HCT116 (cell line): Measurements from ENCODE around the gene VANGL2. TPM values are rescaled to one million over a fixed set of nuclear protein-coding genes. Genes with fewer than 3 reads are reported as not detected.

Experiments
- ATAC-seq: fragments of 200-7000 bp; cut with Tn5 transposase; 2 replicates; pipeline ENCODE4 v1.9.1; 2020; ENCODE audit warnings: mild to moderate bottlenecking, moderate library complexity
- BruUV-seq: library from RNA; stranded (reverse); fragments of 400-500 nt; replicated peaks from 2 replicates; lab custom pipeline; 2021; lab: Mats Ljungman, UMichigan
- CTCF ChIA-PET: fragments of 300-600 bp; sonication (Branson Sonifier 250); formaldehyde crosslinking; loops from one replicate; lab custom pipeline; 2021; ENCODE audit warnings: antibody characterized with exemption; lab: Charles Lee
- POLR2A ChIA-PET: fragments of 300-600, 350-600 bp; sonication (Branson Sonifier 250); formaldehyde crosslinking; loops from one replicate; lab custom pipeline; 2021; ENCODE audit warnings: antibody characterized with exemption; lab: Charles Lee
- RAD21 ChIA-PET, 2 experiments: fragments of 300-600 bp; sonication (Branson Sonifier 250); formaldehyde crosslinking; loops; one replicate each; lab custom pipeline; 2023; ENCODE audit warnings: low total read pairs in 2 of 2; ENCODE audit not compliant: uncharacterized antibody in 2 of 2, unreplicated experiment in 2 of 2, low non-redundant PET in 1 of 2; lab: Charles Lee
- DNase-seq: peaks from one replicate; pipeline ENCODE4 v3.0.0-alpha.2; 2010; ENCODE audit warnings: low read depth, low spot score
- H2AFZ ChIP-seq: fragments of 200-600 bp; shearing (Covaris generic), sonication (generic); 2 replicates; pipeline ENCODE4 v1.6.1; 2017; ENCODE audit warnings: low read depth, mixed run types, mixed read lengths, antibody characterized with exemption, low read length; ENCODE audit not compliant: poor library complexity, severe bottlenecking
- H3K27ac ChIP-seq: 2 replicates; pipeline ENCODE4 v1.5.1; 2012; ENCODE audit warnings: low read depth, low read length
- H3K27me3 ChIP-seq: fragments of 200-600 bp; sonication (generic); 2 replicates; pipeline ENCODE4 v1.6.1; 2016; ENCODE audit warnings: mixed run types, low read length, mixed read lengths; ENCODE audit not compliant: insufficient read depth
- H3K36me3 ChIP-seq, 2 experiments: fragments of 200-500 bp in 1 of 2; fragments of 200-600 bp in 1 of 2; sonication (Bioruptor generic) in 1 of 2; sonication (generic) in 1 of 2; 2 replicates each; pipeline versions ENCODE4 v1.5.1 to v1.6.1; 2014 to 2016; ENCODE audit warnings: low read length in 2 of 2, inconsistent platforms in 1 of 2, mixed read lengths in 1 of 2, mixed run types in 1 of 2; ENCODE audit not compliant: insufficient read depth in 2 of 2, control insufficient read depth in 1 of 2
- H3K4me1 ChIP-seq, 2 experiments: fragments of 200-600 bp in 1 of 2; sonication (generic) in 1 of 2; 2 replicates each; pipeline versions ENCODE4 v1.5.1 to v1.6.1; 2012 to 2017; ENCODE audit warnings: low read length in 2 of 2, inconsistent platforms in 1 of 2, mild to moderate bottlenecking in 1 of 2, mixed read lengths in 1 of 2, mixed run types in 1 of 2, moderate library complexity in 1 of 2; ENCODE audit not compliant: insufficient read depth in 2 of 2, control insufficient read depth in 1 of 2
- H3K4me2 ChIP-seq: fragments of 200-600 bp; sonication (generic); 2 replicates; pipeline ENCODE4 v1.6.1; 2017; ENCODE audit warnings: mixed run types, low read length, mixed read lengths
- H3K4me3 ChIP-seq, 2 experiments: fragments of 200-600 bp in 1 of 2; sonication (generic) in 1 of 2; replicated peaks in 1 of 2; 2 replicates each; pipeline ENCODE4 v1.5.1; 2011 to 2016; ENCODE audit warnings: low read length in 2 of 2, control low read depth in 1 of 2, low read depth in 1 of 2, mild to moderate bottlenecking in 1 of 2, mixed read lengths in 1 of 2, mixed run types in 1 of 2
- H3K79me2 ChIP-seq: fragments of 200-600 bp; sonication (generic); 2 replicates; pipeline ENCODE4 v1.6.1; 2017; ENCODE audit warnings: mild to moderate bottlenecking, mixed run types, low read length, moderate library complexity, mixed read lengths; ENCODE audit not compliant: insufficient read depth
- H3K9ac ChIP-seq: fragments of 200-600 bp; sonication (generic); 2 replicates; pipeline ENCODE4 v1.6.1; 2016; ENCODE audit warnings: low read length, mixed read lengths
- H3K9me2 ChIP-seq: fragments of 200-600 bp; sonication (generic), shearing (Covaris generic); 2 replicates; pipeline ENCODE4 v1.6.1; 2017; ENCODE audit warnings: mixed run types, mild to moderate bottlenecking, moderate library complexity; ENCODE audit not compliant: insufficient read depth
- H3K9me3 ChIP-seq, 2 experiments: fragments of 200-500 bp in 1 of 2; fragments of 200-600 bp in 1 of 2; sonication (Bioruptor generic) in 1 of 2; sonication (generic) in 1 of 2; 2 replicates each; pipeline ENCODE4 v1.6.1; 2014 to 2017; ENCODE audit warnings: low read length in 2 of 2, mixed read lengths in 2 of 2, inconsistent platforms in 1 of 2, low read depth in 1 of 2, mild to moderate bottlenecking in 1 of 2, mixed run types in 1 of 2, moderate library complexity in 1 of 2; ENCODE audit not compliant: control insufficient read depth in 1 of 2, insufficient read depth in 1 of 2
- H4K20me1 ChIP-seq: fragments of 200-600 bp; sonication (generic), shearing (Covaris generic); 2 replicates; pipeline ENCODE4 v1.6.1; 2017; ENCODE audit warnings: mixed run types, mild to moderate bottlenecking, moderate library complexity; ENCODE audit not compliant: insufficient read depth
- CBX3 ChIP-seq: IDR thresholded peaks from 2 replicates; pipeline ENCODE4 v1.6.1; 2012; ENCODE audit warnings: low read depth
- CEBPB ChIP-seq: IDR thresholded peaks from 2 replicates; pipeline ENCODE4 v1.6.1; 2012; ENCODE audit warnings: low read depth
- CTCF ChIP-seq, 3 experiments: fragments of 200-600 bp in 1 of 3; sonication (generic) in 1 of 3; IDR thresholded peaks in 2 of 3; conservative IDR thresholded peaks in 1 of 3; 2 replicates each; pipeline ENCODE4 v1.5.1; 2012 to 2017; ENCODE audit warnings: low read depth in 2 of 3, low read length in 2 of 3, antibody characterized with exemption in 1 of 3, borderline replicate concordance in 1 of 3, control low read depth in 1 of 3, mild to moderate bottlenecking in 1 of 3, mixed read lengths in 1 of 3, mixed run types in 1 of 3, moderate library complexity in 1 of 3; ENCODE audit not compliant: insufficient read depth in 1 of 3
- EGR1 ChIP-seq: IDR thresholded peaks from 2 replicates; pipeline ENCODE4 v1.6.1; 2012; ENCODE audit warnings: low read depth
- ELF1 ChIP-seq: IDR thresholded peaks from 2 replicates; pipeline ENCODE4 v1.6.1; 2012; ENCODE audit warnings: low read depth, borderline replicate concordance
- EZH2 ChIP-seq: fragments of 200-600 bp; sonication (generic); IDR thresholded peaks from 2 replicates; pipeline ENCODE4 v1.6.1; 2017; ENCODE audit warnings: antibody characterized with exemption, mixed run types
- FOSL1 ChIP-seq: IDR thresholded peaks from 2 replicates; pipeline ENCODE4 v1.6.1; 2012; ENCODE audit warnings: low read depth
- JUND ChIP-seq: IDR thresholded peaks from 2 replicates; pipeline ENCODE4 v1.6.1; 2012
- MAX ChIP-seq: IDR thresholded peaks from 2 replicates; pipeline ENCODE4 v1.6.1; 2012
- POLR2AphosphoS5 ChIP-seq: IDR thresholded peaks from 2 replicates; pipeline ENCODE4 v1.6.1; 2011; ENCODE audit warnings: mild to moderate bottlenecking, low read depth, low read length, moderate library complexity
- RAD21 ChIP-seq: IDR thresholded peaks from 2 replicates; pipeline ENCODE4 v1.6.1; 2012; ENCODE audit warnings: low read depth, mild to moderate bottlenecking
- REST ChIP-seq: IDR thresholded peaks from 2 replicates; pipeline ENCODE4 v1.6.1; 2012; ENCODE audit warnings: low read depth
- SIN3A ChIP-seq: IDR thresholded peaks from 2 replicates; pipeline ENCODE4 v1.6.1; 2012; ENCODE audit warnings: low read depth
- SP1 ChIP-seq: IDR thresholded peaks from 2 replicates; pipeline ENCODE4 v1.6.1; 2012; ENCODE audit warnings: low read depth
- SRF ChIP-seq: IDR thresholded peaks from 2 replicates; pipeline ENCODE4 v1.6.1; 2012; ENCODE audit warnings: low read depth
- TCF7L2 ChIP-seq: IDR thresholded peaks from 2 replicates; pipeline ENCODE4 v1.7.0; 2011; ENCODE audit warnings: borderline replicate concordance, inconsistent platforms; ENCODE audit not compliant: insufficient read depth, insufficient read length; ENCODE audit errors: extremely low read depth
- YY1 ChIP-seq: IDR thresholded peaks from 2 replicates; pipeline ENCODE4 v1.6.1; 2011; ENCODE audit warnings: low read length, low read depth, moderate library complexity, mild to moderate bottlenecking; ENCODE audit not compliant: insufficient replicate concordance; ENCODE audit errors: extremely low read depth
- ZBTB33 ChIP-seq: IDR thresholded peaks from 2 replicates; pipeline ENCODE4 v1.6.1; 2011; ENCODE audit warnings: mild to moderate bottlenecking, low read length, moderate library complexity; ENCODE audit not compliant: insufficient replicate concordance; ENCODE audit errors: extremely low read depth
- ZFX ChIP-seq: fragments of 450-650 bp; IDR thresholded peaks from 2 replicates; pipeline ENCODE4 v1.6.1; 2017
- ZNF274 ChIP-seq: fragments of 200-500 bp; sonication (Bioruptor generic); IDR thresholded peaks from 2 replicates; pipeline ENCODE4 v1.6.1; 2014; ENCODE audit warnings: mild to moderate bottlenecking, low read depth, low read length, inconsistent platforms
- intact Hi-C: fragments of 100-400 bp; cut with micrococcal nuclease; formaldehyde crosslinking; loops from 2 replicates; pipeline ENCODE4 v1.10.0; 2022
- total RNA-seq: library from RNA; stranded (reverse); gene quantifications from one replicate; pipeline ENCODE4 v1.2.1, GENCODE V29; 2021; ENCODE audit not compliant: unreplicated experiment

Gene VANGL2
- total RNA-seq, 1 experiment from 2014 or later = 1.1 TPM

GRCh38 chr1:160363951-160364735, 36.2 kb upstream of the VANGL2 start:
- intact Hi-C loops = no loop called here
- no peak overlapping the region for H3K4me2 ChIP-seq
- H3K36me3 ChIP-seq = no peaks in the 10 kb centered on the region
- H3K9me2 ChIP-seq = no peaks in the 10 kb centered on the region
- H3K4me1 ChIP-seq = no peaks in the 10 kb centered on the region
- TF ChIP-seq JUND (no peak), POLR2AphosphoS5 (no peak), ELF1 (no peak), FOSL1 (no peak), CBX3 (no peak), SP1 (no peak), CEBPB (no peak), RAD21 (no peak), EZH2 (no peak), ZBTB33 (no peak), EGR1 (no peak), CTCF (IDR thresholded peaks at IDR 0.05 in 2 of 3, conservative IDR thresholded peaks at IDR 0.05 in 1 of 3; ENCODE audit: borderline replicate concordance in 1 of 3, insufficient read depth in 1 of 3, low read depth in 2 of 3, low read length in 2 of 3) (no peak), YY1 (no peak), SIN3A (no peak), ZFX (no peak), TCF7L2 (no peak), SRF (no peak), ZNF274 (no peak), REST (no peak), MAX (no peak)
- H4K20me1 ChIP-seq = no peaks in the 10 kb centered on the region
- H3K4me3 ChIP-seq = no peak overlapping the region
- no peak overlapping the region for H3K27ac ChIP-seq
- DNase-seq = no peak
- no peaks in the 10 kb centered on the region for H3K79me2 ChIP-seq
- H3K9ac ChIP-seq = no peak overlapping the region
- no peaks in the 10 kb centered on the region for H3K9me3 ChIP-seq
- no TSS peak for BruUV-seq
- no peak for ATAC-seq
- ChIA-PET CTCF (interaction anchor here (1.0 to 1.2 kb wide), 2 partner anchors 10 to 12 kb away, joined by 6 to 8 read pairs; no protein-coding TSS in a partner anchor), RAD21 (no interaction called here), POLR2A (no interaction called here)
- H2AFZ ChIP-seq = no peak overlapping the region
- H3K27me3 ChIP-seq = no peaks in the 10 kb centered on the region
